Right lobe of liver (tissue), 4 donors: ENCODE data around the gene DUXA.
"Not testable (repeated sequence)": the region's sequence is repeated elsewhere in the genome, so short reads cannot be mapped to it uniquely, and the experiment has no call there.

ENCODE experiments used
- POLR2A ChIP-seq: fragments of 450-650 bp; IDR thresholded peaks from one replicate; pipeline ENCODE4 v1.6.1; 2017; ENCODE audit warnings: antibody characterized with exemption, mild to moderate bottlenecking
- TF ChIP-seq, protein P1 (sequence below), 4 donors: fragments of 200-600 bp in 3 of 4; fragments of 450-650 bp in 1 of 4; IDR thresholded peaks; one replicate each; pipeline versions ENCODE4 v1.5.1 to v1.8.0; 2016 to 2022; ENCODE audit warnings: antibody characterized with exemption in 4 of 4, mild to moderate bottlenecking in 2 of 4
- donor health status: DM: no; HTN: no; CAD: no.
- donor health status: DM: no; HTN: no; CAD: no.
- donor health status: DM: no; HTN: yes; CAD: no.

DNA sequence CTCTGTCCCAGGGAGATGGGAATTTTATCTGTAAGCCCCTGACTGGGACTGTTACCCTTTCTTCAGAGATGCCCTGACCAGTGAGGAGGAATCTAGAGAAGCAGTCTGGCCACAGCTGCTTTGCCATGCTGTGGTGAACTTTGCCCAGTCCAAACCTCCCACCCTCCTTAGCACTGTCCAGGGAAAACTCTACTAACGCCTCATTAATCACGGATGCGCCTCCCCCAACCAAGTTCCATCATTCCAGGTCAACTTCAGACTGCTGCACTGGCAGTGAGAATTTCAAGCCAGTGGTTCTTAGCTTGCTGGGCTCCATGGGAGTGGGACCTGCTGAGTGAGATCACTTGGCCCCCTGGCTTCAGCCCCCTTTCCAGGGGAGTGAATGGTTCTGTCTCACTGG lies 39.9 kb downstream of the DUXA start:
- TF ChIP-seq, protein P1, sequence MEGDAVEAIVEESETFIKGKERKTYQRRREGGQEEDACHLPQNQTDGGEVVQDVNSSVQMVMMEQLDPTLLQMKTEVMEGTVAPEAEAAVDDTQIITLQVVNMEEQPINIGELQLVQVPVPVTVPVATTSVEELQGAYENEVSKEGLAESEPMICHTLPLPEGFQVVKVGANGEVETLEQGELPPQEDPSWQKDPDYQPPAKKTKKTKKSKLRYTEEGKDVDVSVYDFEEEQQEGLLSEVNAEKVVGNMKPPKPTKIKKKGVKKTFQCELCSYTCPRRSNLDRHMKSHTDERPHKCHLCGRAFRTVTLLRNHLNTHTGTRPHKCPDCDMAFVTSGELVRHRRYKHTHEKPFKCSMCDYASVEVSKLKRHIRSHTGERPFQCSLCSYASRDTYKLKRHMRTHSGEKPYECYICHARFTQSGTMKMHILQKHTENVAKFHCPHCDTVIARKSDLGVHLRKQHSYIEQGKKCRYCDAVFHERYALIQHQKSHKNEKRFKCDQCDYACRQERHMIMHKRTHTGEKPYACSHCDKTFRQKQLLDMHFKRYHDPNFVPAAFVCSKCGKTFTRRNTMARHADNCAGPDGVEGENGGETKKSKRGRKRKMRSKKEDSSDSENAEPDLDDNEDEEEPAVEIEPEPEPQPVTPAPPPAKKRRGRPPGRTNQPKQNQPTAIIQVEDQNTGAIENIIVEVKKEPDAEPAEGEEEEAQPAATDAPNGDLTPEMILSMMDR (IDR thresholded peaks at IDR 0.05) = not testable (repeated sequence)
- TF ChIP-seq POLR2A = not testable (repeated sequence)
